ENCODE data around the gene PRDM16.

The PRDM16 gene

GRCh38 chr1:3231826-3232225, 162.8 kb downstream of the PRDM16 start:
- peaks cover 11% of the 10 kb centered on the region for H3K4me1 ChIP-seq (ENCODE audit: insufficient read depth, insufficient read length)
- no peak for DNase-seq (ENCODE audit: low read depth, low spot score)
- H3K9ac ChIP-seq (ENCODE audit: insufficient read length, low read depth) = no peak overlapping the region
- no peaks in the 10 kb centered on the region for H3K36me3 ChIP-seq (ENCODE audit: insufficient read depth, insufficient read length, low read length)
- H3K27me3 ChIP-seq (ENCODE audit: insufficient read depth, insufficient read length) = no peaks in the 10 kb centered on the region
- no peak for TF ChIP-seq ZNF274 (IDR thresholded peaks at IDR 0.05; ENCODE audit: low read depth, low read length)
- TF ChIP-seq SUZ12 (IDR thresholded peaks at IDR 0.05; ENCODE audit: extremely low read depth, insufficient read depth, insufficient read length) = no peak
- no peak for TF ChIP-seq YY1 (IDR thresholded peaks at IDR 0.05; ENCODE audit: insufficient read depth, insufficient read length)
- H3K4me3 ChIP-seq (ENCODE audit: insufficient read length, low read depth) = no peak overlapping the region
- H3K9me3 ChIP-seq (ENCODE audit: insufficient read depth, low read length) = no peaks in the 10 kb centered on the region

DNA sequence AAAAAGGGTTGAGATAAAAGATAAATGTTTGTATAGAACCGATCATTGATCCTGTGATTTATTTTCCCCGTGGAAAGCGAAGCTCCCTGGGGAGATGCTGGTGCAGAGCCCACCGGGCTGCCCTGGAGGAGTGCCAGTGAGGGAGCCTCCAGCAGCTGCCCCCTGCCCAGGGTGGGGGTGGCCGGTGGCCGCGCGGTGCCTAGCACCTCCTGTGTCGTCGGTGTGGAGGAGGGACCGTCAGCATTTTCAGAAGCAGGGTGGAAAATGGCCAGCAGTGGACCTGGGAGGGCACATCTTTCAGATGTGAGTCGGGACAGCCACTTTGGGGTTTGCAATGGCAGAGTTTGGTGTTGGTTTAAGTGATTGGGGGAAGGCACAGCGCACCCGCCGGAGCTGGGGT, 164.0 kb downstream of the PRDM16 start:
- Histone ChIP-seq H3K36me3 (ENCODE audit: insufficient read depth, insufficient read length, low read length) (no peaks in the 10 kb centered on the region), H3K9ac (ENCODE audit: insufficient read length, low read depth) (no peak overlapping the region), H3K4me1 (ENCODE audit: insufficient read depth, insufficient read length) (peaks cover 11% of the 10 kb centered on the region), H3K27me3 (ENCODE audit: insufficient read depth, insufficient read length) (no peaks in the 10 kb centered on the region), H3K4me3 (ENCODE audit: insufficient read length, low read depth) (no peak overlapping the region), H3K9me3 (ENCODE audit: insufficient read depth, low read length) (no peaks in the 10 kb centered on the region)
- TF ChIP-seq SUZ12 (IDR thresholded peaks at IDR 0.05; ENCODE audit: extremely low read depth, insufficient read depth, insufficient read length) (no peak), YY1 (IDR thresholded peaks at IDR 0.05; ENCODE audit: insufficient read depth, insufficient read length) (no peak), ZNF274 (IDR thresholded peaks at IDR 0.05; ENCODE audit: low read depth, low read length) (no peak)
- no peak for DNase-seq (ENCODE audit: low read depth, low spot score)

GRCh38 chr1:3233551-3233950, 164.5 kb downstream of the PRDM16 start:
- no peaks in the 10 kb centered on the region for H3K36me3 ChIP-seq (ENCODE audit: insufficient read depth, insufficient read length, low read length)
- H3K27me3 ChIP-seq (ENCODE audit: insufficient read depth, insufficient read length) = no peaks in the 10 kb centered on the region
- H3K9ac ChIP-seq (ENCODE audit: insufficient read length, low read depth) = no peak overlapping the region
- DNase-seq (ENCODE audit: low read depth, low spot score) = no peak
- H3K9me3 ChIP-seq (ENCODE audit: insufficient read depth, low read length) = no peaks in the 10 kb centered on the region
- H3K4me1 ChIP-seq (ENCODE audit: insufficient read depth, insufficient read length) = peaks cover 11% of the 10 kb centered on the region
- TF ChIP-seq SUZ12 (IDR thresholded peaks at IDR 0.05; ENCODE audit: extremely low read depth, insufficient read depth, insufficient read length) (no peak), YY1 (IDR thresholded peaks at IDR 0.05; ENCODE audit: insufficient read depth, insufficient read length) (no peak), ZNF274 (IDR thresholded peaks at IDR 0.05; ENCODE audit: low read depth, low read length) (no peak)
- H3K4me3 ChIP-seq (ENCODE audit: insufficient read length, low read depth) = no peak overlapping the region

DNA sequence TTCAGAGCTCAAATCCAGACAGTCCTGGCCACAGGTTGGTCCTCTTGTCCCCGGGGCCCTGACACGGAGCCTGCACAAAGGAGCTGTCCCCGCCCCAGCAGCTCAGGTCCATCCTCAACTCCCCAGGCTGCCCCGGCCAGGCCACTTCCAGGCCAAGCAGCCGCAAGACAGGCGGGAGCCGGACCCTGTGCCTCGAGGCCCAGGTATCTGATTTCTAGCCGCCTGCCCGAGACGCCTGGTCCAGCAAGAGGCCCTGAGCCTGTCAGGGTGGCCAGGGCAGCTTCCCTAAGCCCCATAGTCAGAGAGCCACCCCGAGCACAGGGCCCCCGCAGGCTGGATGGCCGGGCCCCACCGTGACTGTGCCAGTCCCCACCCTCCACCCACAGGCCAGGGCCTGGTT, 165.3 kb downstream of the PRDM16 start:
- no peaks in the 10 kb centered on the region for H3K27me3 ChIP-seq (ENCODE audit: insufficient read depth, insufficient read length)
- H3K4me1 ChIP-seq (ENCODE audit: insufficient read depth, insufficient read length) = peaks cover 11% of the 10 kb centered on the region
- no peak for DNase-seq (ENCODE audit: low read depth, low spot score)
- no peaks in the 10 kb centered on the region for H3K36me3 ChIP-seq (ENCODE audit: insufficient read depth, insufficient read length, low read length)
- no peak overlapping the region for H3K4me3 ChIP-seq (ENCODE audit: insufficient read length, low read depth)
- TF ChIP-seq SUZ12 (IDR thresholded peaks at IDR 0.05; ENCODE audit: extremely low read depth, insufficient read depth, insufficient read length) = no peak
- no peak for TF ChIP-seq YY1 (IDR thresholded peaks at IDR 0.05; ENCODE audit: insufficient read depth, insufficient read length)
- no peak for TF ChIP-seq ZNF274 (IDR thresholded peaks at IDR 0.05; ENCODE audit: low read depth, low read length)
- H3K9ac ChIP-seq (ENCODE audit: insufficient read length, low read depth) = no peak overlapping the region
- no peaks in the 10 kb centered on the region for H3K9me3 ChIP-seq (ENCODE audit: insufficient read depth, low read length)

- Histone ChIP-seq H3K9me3 (ENCODE audit: insufficient read depth, low read length) (no peaks in the 10 kb centered on the region), H3K9ac (ENCODE audit: insufficient read length, low read depth) (no peak overlapping the region), H3K27me3 (ENCODE audit: insufficient read depth, insufficient read length) (no peaks in the 10 kb centered on the region), H3K4me1 (ENCODE audit: insufficient read depth, insufficient read length) (peaks cover 11% of the 10 kb centered on the region), H3K4me3 (ENCODE audit: insufficient read length, low read depth) (no peak overlapping the region), H3K36me3 (ENCODE audit: insufficient read depth, insufficient read length, low read length) (no peaks in the 10 kb centered on the region)
- TF ChIP-seq SUZ12 (IDR thresholded peaks at IDR 0.05; ENCODE audit: extremely low read depth, insufficient read depth, insufficient read length) = no peak
- no peak for TF ChIP-seq ZNF274 (IDR thresholded peaks at IDR 0.05; ENCODE audit: low read depth, low read length)
- TF ChIP-seq YY1 (IDR thresholded peaks at IDR 0.05; ENCODE audit: insufficient read depth, insufficient read length) = no peak
- no peak for DNase-seq (ENCODE audit: low read depth, low spot score)
Observed at GRCh38 chr1:3234956-3235355, 166.0 kb downstream of the PRDM16 start.

- no peaks in the 10 kb centered on the region for H3K36me3 ChIP-seq (ENCODE audit: insufficient read depth, insufficient read length, low read length)
- H3K27me3 ChIP-seq (ENCODE audit: insufficient read depth, insufficient read length) = no peaks in the 10 kb centered on the region
- TF ChIP-seq ZNF274 (IDR thresholded peaks at IDR 0.05; ENCODE audit: low read depth, low read length) = no peak
- TF ChIP-seq YY1 (IDR thresholded peaks at IDR 0.05; ENCODE audit: insufficient read depth, insufficient read length) = no peak
- TF ChIP-seq SUZ12 (IDR thresholded peaks at IDR 0.05; ENCODE audit: extremely low read depth, insufficient read depth, insufficient read length) = no peak
Observed at GRCh38 chr1:3235496-3235895, 166.5 kb downstream of the PRDM16 start.

GRCh38 chr1:3236361-3236760, 167.4 kb downstream of the PRDM16 start:
- H3K27me3 ChIP-seq (ENCODE audit: insufficient read depth, insufficient read length) = no peaks in the 10 kb centered on the region
- H3K9ac ChIP-seq (ENCODE audit: insufficient read length, low read depth) = no peak overlapping the region
- H3K4me1 ChIP-seq (ENCODE audit: insufficient read depth, insufficient read length) = peaks cover 11% of the 10 kb centered on the region
- no peaks in the 10 kb centered on the region for H3K36me3 ChIP-seq (ENCODE audit: insufficient read depth, insufficient read length, low read length)
- DNase-seq (ENCODE audit: low read depth, low spot score) = no peak
- H3K4me3 ChIP-seq (ENCODE audit: insufficient read length, low read depth) = no peak overlapping the region
- TF ChIP-seq YY1 (IDR thresholded peaks at IDR 0.05; ENCODE audit: insufficient read depth, insufficient read length) = no peak
- no peak for TF ChIP-seq ZNF274 (IDR thresholded peaks at IDR 0.05; ENCODE audit: low read depth, low read length)
- TF ChIP-seq SUZ12 (IDR thresholded peaks at IDR 0.05; ENCODE audit: extremely low read depth, insufficient read depth, insufficient read length) = no peak
- H3K9me3 ChIP-seq (ENCODE audit: insufficient read depth, low read length) = no peaks in the 10 kb centered on the region

More at GRCh38 chr1:3235496-3235895, 166.5 kb downstream of the PRDM16 start:
- DNase-seq (ENCODE audit: low read depth, low spot score) = no peak
- Histone ChIP-seq H3K4me3 (ENCODE audit: insufficient read length, low read depth) (no peak overlapping the region), H3K9me3 (ENCODE audit: insufficient read depth, low read length) (no peaks in the 10 kb centered on the region), H3K9ac (ENCODE audit: insufficient read length, low read depth) (no peak overlapping the region), H3K4me1 (ENCODE audit: insufficient read depth, insufficient read length) (peaks cover 11% of the 10 kb centered on the region)
